Ascending aorta (tissue), 2 donors: ENCODE data around the gene FAM89A. TPM values are rescaled to one million over a fixed set of nuclear protein-coding genes. Genes with fewer than 3 reads are reported as not detected.

Source experiments
- DNase-seq, 2 donors: peaks; one replicate each; pipeline ENCODE4 v3.0.0-alpha.2; 2019; ENCODE audit warnings: low spot score in 2 of 2
- H3K27ac ChIP-seq, 2 donors: fragments of 200-600 bp; sonication (generic); one replicate each; pipeline ENCODE4 v1.5.1; 2016 to 2017; ENCODE audit warnings: mild to moderate bottlenecking in 1 of 2
- H3K27me3 ChIP-seq: fragments of 200-600 bp; sonication (generic); one replicate; pipeline ENCODE4 v1.5.1; 2017
- H3K36me3 ChIP-seq, 2 donors: fragments of 200-600 bp; sonication (generic); one replicate each; pipeline ENCODE4 v1.5.1; 2016
- H3K4me1 ChIP-seq, 2 donors: fragments of 200-600 bp; sonication (generic); one replicate each; pipeline ENCODE4 v1.5.1; 2016 to 2017; ENCODE audit warnings: mild to moderate bottlenecking in 1 of 2
- H3K4me3 ChIP-seq, 2 donors: fragments of 200-600 bp; sonication (generic); one replicate each; pipeline ENCODE4 v1.5.1; 2016 to 2017; ENCODE audit warnings: mild to moderate bottlenecking in 1 of 2
- H3K9me3 ChIP-seq, 2 donors: fragments of 200-600 bp; sonication (generic); one replicate each; pipeline ENCODE4 v1.5.1; 2016
- intact Hi-C: fragments of 100-400 bp; cut with DNase I; formaldehyde crosslinking; loops from one replicate; pipeline ENCODE4 v1.15.1; 2023
- total RNA-seq: library from RNA; depleted of rRNA; stranded (reverse); fragments of >200 nt; gene quantifications from one replicate; pipeline ENCODE4 v1.1.0, GENCODE V29; 2016
- TF ChIP-seq, protein P1 (sequence below), 3 experiments: fragments of 200-600 bp in 2 of 3; fragments of 450-650 bp in 1 of 3; sonication (generic) in 2 of 3; IDR thresholded peaks; one replicate each; pipeline ENCODE4 v1.5.1; 2016 to 2019; ENCODE audit warnings: antibody characterized with exemption in 3 of 3, mild to moderate bottlenecking in 1 of 3, moderate library complexity in 1 of 3

Gene FAM89A
- 47.5 TPM for total RNA-seq

DNA sequence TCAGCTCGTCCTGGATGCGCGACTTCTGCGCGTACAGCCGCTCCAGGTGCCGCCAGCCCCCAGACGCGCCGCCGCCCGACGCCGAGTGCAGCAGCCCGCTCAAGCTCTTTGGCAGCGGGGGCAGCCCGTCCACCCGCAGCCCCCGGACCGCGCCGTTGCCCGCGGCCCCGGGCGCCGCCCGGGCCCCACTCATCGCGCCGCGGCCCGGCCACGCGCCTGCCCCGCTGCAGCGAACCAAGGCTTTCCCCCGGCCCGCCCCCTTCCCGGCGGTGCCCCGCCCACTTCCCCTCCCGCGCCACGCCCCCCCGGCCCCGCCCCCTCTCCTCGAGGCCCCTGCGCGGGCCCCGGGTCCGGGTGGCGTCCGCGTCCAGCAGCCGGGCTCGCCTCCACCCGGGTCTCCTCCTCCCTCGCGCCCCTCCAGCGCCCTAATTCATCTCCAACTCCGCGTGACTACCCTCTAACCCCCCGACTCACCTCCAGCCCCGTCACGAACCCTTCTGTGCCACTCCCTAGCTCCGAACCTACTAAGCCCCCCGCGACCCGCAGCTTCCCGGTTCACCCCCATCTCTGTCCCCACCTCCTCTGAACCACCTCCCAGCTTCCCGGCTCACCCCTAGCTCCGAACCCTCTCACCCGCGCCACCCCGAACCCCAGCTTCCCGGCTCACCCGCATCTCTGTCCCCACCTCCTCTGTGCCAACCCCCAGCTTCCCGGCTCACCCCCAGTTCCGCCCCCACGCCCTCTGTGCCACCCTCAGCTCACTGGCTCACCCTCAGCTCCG lies at the start of gene FAM89A:
Gene FAM89A, minus strand, starts transcription at position 236 of the 781 bp plus-strand sequence. Its CDS starts 43 bp downstream, at position 193.
- Histone ChIP-seq H3K36me3 (no peaks in the 10 kb centered on the region), H3K4me3 (peak within 1 kb of the TSS; percentile 87), H3K9me3 (no peaks in the 10 kb centered on the region), H3K4me1 (peaks cover 6 to 13% of the 10 kb centered on the region in 2 donors), H3K27me3 (no peaks in the 10 kb centered on the region), H3K27ac (peak within 1 kb of the TSS in 1 of 2 donors; percentile 30)
- intact Hi-C loops = loop anchor here (5.0 kb wide), 1 partner anchor 188 kb away; no protein-coding TSS in a partner anchor
- peak in 1 of 2 donors; percentile 73 for DNase-seq
- TF ChIP-seq, protein P1, sequence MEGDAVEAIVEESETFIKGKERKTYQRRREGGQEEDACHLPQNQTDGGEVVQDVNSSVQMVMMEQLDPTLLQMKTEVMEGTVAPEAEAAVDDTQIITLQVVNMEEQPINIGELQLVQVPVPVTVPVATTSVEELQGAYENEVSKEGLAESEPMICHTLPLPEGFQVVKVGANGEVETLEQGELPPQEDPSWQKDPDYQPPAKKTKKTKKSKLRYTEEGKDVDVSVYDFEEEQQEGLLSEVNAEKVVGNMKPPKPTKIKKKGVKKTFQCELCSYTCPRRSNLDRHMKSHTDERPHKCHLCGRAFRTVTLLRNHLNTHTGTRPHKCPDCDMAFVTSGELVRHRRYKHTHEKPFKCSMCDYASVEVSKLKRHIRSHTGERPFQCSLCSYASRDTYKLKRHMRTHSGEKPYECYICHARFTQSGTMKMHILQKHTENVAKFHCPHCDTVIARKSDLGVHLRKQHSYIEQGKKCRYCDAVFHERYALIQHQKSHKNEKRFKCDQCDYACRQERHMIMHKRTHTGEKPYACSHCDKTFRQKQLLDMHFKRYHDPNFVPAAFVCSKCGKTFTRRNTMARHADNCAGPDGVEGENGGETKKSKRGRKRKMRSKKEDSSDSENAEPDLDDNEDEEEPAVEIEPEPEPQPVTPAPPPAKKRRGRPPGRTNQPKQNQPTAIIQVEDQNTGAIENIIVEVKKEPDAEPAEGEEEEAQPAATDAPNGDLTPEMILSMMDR (IDR thresholded peaks at IDR 0.05) = no peak

DNA sequence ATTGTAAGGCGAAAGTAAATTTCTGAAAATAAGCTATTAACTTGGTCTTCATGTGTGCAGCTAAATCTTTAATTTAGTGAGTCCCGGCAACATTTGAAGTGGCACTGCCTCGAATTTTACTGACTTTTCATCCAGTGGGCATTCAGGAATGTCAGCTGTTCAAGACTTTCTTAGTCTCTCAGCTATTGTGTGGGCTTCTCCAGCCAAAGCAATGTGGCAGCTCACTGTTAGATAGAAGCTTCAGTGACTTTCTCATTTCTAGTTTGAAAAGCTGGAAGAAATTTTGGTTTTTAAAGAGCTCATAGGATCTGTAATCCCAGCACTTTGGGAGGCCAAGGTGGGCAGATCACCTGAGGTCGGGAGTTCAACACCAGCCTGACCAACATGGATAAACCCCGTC lies 44.3 kb upstream of the FAM89A start:
- H3K27me3 ChIP-seq = no peaks in the 10 kb centered on the region
- no peaks in the 10 kb centered on the region for H3K4me1 ChIP-seq
- H3K9me3 ChIP-seq = no peaks in the 10 kb centered on the region
- H3K36me3 ChIP-seq = no peaks in the 10 kb centered on the region
- TF ChIP-seq, protein P1 (IDR thresholded peaks at IDR 0.05) = no peak
- DNase-seq = no peak
- no peak overlapping the region for H3K27ac ChIP-seq
- intact Hi-C loops = no loop called here
- H3K4me3 ChIP-seq = no peak overlapping the region

DNA sequence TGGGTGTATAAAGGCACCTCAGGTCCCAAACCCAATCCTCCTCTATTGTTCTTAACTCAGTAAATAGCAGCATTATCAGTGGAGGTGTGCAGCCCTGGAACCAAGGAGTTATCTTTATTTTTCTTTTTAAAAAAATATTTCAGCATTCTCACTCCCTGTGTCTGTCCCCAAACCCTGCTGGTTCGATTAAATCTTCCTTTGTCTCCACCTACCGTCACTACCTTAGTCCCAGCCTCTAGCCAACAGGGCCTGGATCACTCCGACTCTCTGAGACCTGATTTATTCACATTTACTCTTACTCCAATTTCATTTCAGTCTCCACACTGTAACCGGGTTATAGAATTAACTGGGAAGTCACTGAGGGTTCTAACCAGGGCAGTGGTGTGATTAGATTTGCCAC lies 39.1 kb upstream of the FAM89A start:
- no peaks in the 10 kb centered on the region for H3K9me3 ChIP-seq
- H3K4me1 ChIP-seq = no peaks in the 10 kb centered on the region
- intact Hi-C loops = no loop called here
- DNase-seq = no peak
- TF ChIP-seq, protein P1 (IDR thresholded peaks at IDR 0.05) = no peak
- no peak overlapping the region for H3K4me3 ChIP-seq
- no peaks in the 10 kb centered on the region for H3K27me3 ChIP-seq
- no peaks in the 10 kb centered on the region for H3K36me3 ChIP-seq
- H3K27ac ChIP-seq = no peak overlapping the region

DNA sequence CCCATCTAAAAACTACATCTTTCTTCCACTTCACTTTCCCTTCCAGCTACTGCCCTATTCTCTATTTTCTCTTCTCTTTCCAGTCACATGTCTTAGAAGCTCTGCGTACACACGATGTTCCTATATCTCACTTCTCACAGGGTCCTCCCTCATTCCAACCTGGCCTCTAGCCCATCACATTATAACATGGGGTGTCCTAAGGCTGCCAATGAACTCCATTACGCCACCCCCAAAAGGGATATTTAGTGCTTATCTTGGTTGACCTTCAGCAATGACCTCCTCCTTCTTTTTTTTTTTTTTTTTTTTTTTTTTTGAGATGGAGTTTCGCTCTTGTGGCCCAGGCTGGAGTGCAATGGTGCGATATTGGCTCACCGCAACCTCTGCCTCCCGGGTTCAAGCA lies 38.2 kb upstream of the FAM89A start:
- H3K27ac ChIP-seq = no peak overlapping the region
- no peak for DNase-seq
- intact Hi-C loops = no loop called here
- H3K9me3 ChIP-seq = no peaks in the 10 kb centered on the region
- H3K4me3 ChIP-seq = no peak overlapping the region
- H3K27me3 ChIP-seq = no peaks in the 10 kb centered on the region
- TF ChIP-seq, protein P1 (IDR thresholded peaks at IDR 0.05) = no peak
- no peaks in the 10 kb centered on the region for H3K36me3 ChIP-seq
- no peaks in the 10 kb centered on the region for H3K4me1 ChIP-seq

DNA sequence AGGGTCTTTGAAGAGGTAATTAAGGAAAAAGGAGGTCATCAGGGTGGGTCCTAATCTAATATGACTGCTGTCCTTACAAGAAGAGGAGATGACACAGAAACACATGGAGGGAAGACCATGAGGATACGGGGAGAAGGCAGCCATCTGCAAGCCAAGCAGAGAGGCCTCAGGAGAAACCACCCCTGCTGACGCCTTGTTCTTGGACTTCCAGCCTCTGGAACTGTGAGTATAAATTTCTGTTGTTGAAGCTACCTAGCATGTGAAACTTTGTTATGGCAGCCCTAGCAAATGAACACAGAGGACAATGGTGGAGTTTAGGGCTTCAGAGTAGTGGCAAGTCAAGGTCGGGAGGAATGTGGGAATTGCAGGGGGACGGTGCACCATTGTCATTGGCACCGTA lies 36.7 kb upstream of the FAM89A start:
- Histone ChIP-seq H3K4me3 (no peak overlapping the region), H3K27ac (no peak overlapping the region), H3K9me3 (no peaks in the 10 kb centered on the region), H3K36me3 (no peaks in the 10 kb centered on the region), H3K4me1 (no peaks in the 10 kb centered on the region), H3K27me3 (no peaks in the 10 kb centered on the region)
- TF ChIP-seq, protein P1 (IDR thresholded peaks at IDR 0.05) = no peak
- DNase-seq = no peak
- intact Hi-C loops = no loop called here
